ENCODE measurements around the gene ARHGAP27.

DNA sequence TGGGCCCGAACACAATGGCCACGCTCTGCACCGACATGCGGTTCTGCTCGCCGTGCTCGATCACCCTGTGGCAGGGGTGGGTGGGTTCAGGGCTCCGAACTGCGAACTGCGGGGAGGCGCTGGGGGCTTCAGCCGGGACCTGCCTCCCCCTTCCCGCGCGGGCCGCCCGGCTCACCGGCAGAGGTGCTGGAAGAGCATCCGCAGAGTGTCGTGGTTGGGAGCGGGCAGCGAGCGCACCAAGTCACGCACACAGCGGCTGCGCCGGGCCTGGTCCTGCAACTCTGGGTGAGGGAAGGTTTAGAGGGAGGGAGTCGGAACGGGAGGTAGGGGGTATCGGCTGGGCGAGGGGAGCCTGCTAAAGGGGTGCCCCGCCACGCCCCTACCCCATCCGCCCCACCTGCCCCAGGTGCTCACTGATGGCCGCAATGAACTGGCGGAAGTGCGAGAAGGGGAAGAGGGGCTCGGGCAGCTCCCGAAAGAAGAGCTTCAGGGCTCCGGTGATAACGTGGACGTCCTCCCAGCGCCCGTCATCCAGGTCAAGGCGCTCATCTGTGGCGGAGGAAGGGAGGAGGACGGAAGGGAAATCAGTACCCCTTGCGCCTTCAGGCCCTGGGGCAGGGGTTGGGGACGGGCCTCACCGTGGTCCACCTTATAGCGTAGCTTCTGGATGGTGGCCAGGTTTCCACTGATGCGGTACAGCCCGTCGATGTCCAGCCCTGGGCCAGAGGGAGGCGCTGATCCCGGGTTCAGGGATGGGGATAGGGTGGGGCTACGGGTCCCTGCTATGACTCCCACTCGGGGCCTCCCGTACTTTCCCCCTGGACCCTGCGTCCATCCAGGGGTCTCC is 36.9 kb downstream of the ARHGAP27 start:
- no peak for TF ChIP-seq POLR2A (IDR thresholded peaks at IDR 0.05; ENCODE audit: low read depth, low read length)
- TF ChIP-seq TAF1 (IDR thresholded peaks at IDR 0.05; ENCODE audit: low read depth, low read length): no peak
- TF ChIP-seq POLR2AphosphoS5 (IDR thresholded peaks at IDR 0.05; ENCODE audit: low read depth, low read length): no peak
- TF ChIP-seq SPI1 (IDR thresholded peaks at IDR 0.05; ENCODE audit: low read depth, low read length): no peak

All from GM12891 (cell line).